Stromal cell of bone marrow (primary cell): ENCODE measurements around the gene VPS36.
A peak's percentile ranks its signal among the peaks of the same experiment; 100 is the strongest.
"Not testable (repeated sequence)": the region's sequence is repeated elsewhere in the genome, so short reads cannot be mapped to it uniquely, and the experiment has no call there.

ENCODE experiments used
- DNase-seq: peaks from one replicate; pipeline ENCODE4 v3.0.0-alpha.2; 2012; ENCODE audit warnings: low read depth

The VPS36 gene

DNA sequence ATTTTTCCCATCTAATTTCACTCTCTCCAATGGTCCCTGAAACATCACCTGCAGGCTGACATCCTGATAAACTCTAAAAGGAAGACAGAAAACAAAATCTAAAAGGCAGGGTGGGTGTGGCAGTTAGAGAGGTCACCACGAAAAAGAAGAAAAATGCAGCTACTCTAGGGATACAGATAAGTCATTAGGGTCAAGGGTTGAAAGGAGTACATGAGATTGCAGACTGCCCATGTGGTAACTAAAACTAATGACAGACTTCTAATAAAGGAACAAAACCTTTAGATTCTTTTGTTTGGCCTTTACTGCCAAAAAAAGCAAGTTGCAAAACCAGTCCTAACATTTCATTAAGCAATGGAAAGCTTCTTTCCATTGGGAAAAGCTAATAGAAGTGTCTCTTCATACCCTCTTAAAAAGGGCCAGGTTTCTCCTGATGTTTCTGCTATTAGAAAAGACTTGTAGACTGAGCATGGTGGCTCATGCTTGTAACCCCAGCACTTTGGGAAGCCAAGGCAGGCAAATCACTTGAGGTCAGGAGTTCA lies 75.5 kb downstream of the VPS36 start:
- DNase-seq: no peak

- no peak for DNase-seq
Observed at GRCh38 chr13:52374389-52374788, 76.0 kb downstream of the VPS36 start.

- not testable (repeated sequence) for DNase-seq
Observed at GRCh38 chr13:52373277-52373676, 77.2 kb downstream of the VPS36 start.

- DNase-seq: peak; percentile 45
Observed at GRCh38 chr13:52371736-52372247, 78.6 kb downstream of the VPS36 start.

- DNase-seq: no peak
Observed at GRCh38 chr13:52366291-52366690, 84.1 kb downstream of the VPS36 start.
